ENCODE data around the gene CFAP77. TPM values are rescaled to one million over a fixed set of nuclear protein-coding genes. Genes with fewer than 3 reads are reported as not detected.

Gene CFAP77
- total and polyA plus RNA-seq, 2 donors from 2014 or later = 0.50 TPM; not detected in 1

- Histone ChIP-seq H3K27ac (ENCODE audit: low read depth in 2 of 2, low read length in 2 of 2) (no peak overlapping the region), H3K36me3 (ENCODE audit: control insufficient read depth in 2 of 3, insufficient read depth in 3 of 3, low read length in 3 of 3) (no peaks in the 10 kb centered on the region), H3K4me3 (ENCODE audit: low read length in 3 of 3) (no peak overlapping the region), H3K4me1 (ENCODE audit: control insufficient read depth in 2 of 3, insufficient read depth in 2 of 3, low read depth in 1 of 3, low read length in 3 of 3) (no peaks in the 10 kb centered on the region), H3K9me3 (ENCODE audit: control insufficient read depth in 2 of 3, insufficient read depth in 1 of 3, low read length in 3 of 3) (no peaks in the 10 kb centered on the region), H3K9ac (ENCODE audit: low read length in 3 of 3) (no peak overlapping the region), H3K27me3 (ENCODE audit: control insufficient read depth, insufficient read depth, low read length) (no peaks in the 10 kb centered on the region)
- FAIRE-seq (no peak), DNase-seq (no peak)
- TF ChIP-seq CTCF (IDR thresholded peaks at IDR 0.05; ENCODE audit: borderline replicate concordance, extremely low read depth, insufficient read depth) = no peak
- intact Hi-C loops (cut with DNase I) = no loop called here
Measured at GRCh38 chr9:132441404-132441803, 31.4 kb downstream of the CFAP77 start.

DNA sequence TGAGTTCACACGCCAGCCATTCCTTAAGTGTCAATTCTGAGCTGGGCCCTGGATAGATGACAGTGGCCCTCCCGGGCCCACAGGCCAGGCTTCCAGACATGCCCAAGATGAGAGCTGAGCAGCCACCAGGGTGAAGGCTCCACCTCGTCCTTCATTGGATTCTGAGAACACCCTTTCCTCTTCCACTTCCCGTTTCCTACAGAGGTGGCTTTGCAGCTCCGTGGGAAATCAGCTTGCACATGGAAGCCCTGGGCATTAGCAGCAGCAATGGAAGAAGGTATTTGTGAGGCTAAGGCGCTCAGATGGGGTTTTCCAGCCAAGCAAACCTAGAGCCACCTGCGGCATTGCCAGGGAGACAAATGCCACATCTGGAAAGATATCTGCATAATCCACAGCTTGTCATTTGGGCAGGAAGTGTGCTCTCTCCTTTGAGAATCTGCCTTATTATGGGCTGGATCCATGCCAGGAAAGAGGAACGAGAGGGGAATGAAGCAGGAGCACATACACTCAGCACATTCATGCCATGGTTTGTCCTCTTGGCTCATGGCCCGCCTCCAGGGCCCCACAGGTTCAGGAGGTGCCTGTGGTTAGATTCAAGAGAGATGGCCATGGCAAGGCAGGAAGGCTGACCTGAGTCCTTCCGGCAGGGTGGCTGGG, 34.1 kb downstream of the CFAP77 start:
- Histone ChIP-seq H3K27ac (ENCODE audit: low read depth in 2 of 2, low read length in 2 of 2) (no peak overlapping the region), H3K9ac (ENCODE audit: low read length in 3 of 3) (no peak overlapping the region), H3K4me3 (ENCODE audit: low read length in 3 of 3) (no peak overlapping the region), H3K27me3 (ENCODE audit: control insufficient read depth, insufficient read depth, low read length) (no peaks in the 10 kb centered on the region), H3K36me3 (ENCODE audit: control insufficient read depth in 2 of 3, insufficient read depth in 3 of 3, low read length in 3 of 3) (no peaks in the 10 kb centered on the region), H3K9me3 (ENCODE audit: control insufficient read depth in 2 of 3, insufficient read depth in 1 of 3, low read length in 3 of 3) (no peaks in the 10 kb centered on the region), H3K4me1 (ENCODE audit: control insufficient read depth in 2 of 3, insufficient read depth in 2 of 3, low read depth in 1 of 3, low read length in 3 of 3) (no peaks in the 10 kb centered on the region)
- no peak for TF ChIP-seq CTCF (IDR thresholded peaks at IDR 0.05; ENCODE audit: borderline replicate concordance, extremely low read depth, insufficient read depth)
- no peak for FAIRE-seq
- no peak for DNase-seq
- intact Hi-C loops (cut with DNase I) = no loop called here

GRCh38 chr9:132446887-132447286, 36.9 kb downstream of the CFAP77 start:
- Histone ChIP-seq H3K36me3 (ENCODE audit: control insufficient read depth in 2 of 3, insufficient read depth in 3 of 3, low read length in 3 of 3) (no peaks in the 10 kb centered on the region), H3K9ac (ENCODE audit: low read length in 3 of 3) (no peak overlapping the region), H3K4me3 (ENCODE audit: low read length in 3 of 3) (no peak overlapping the region), H3K27ac (ENCODE audit: low read depth in 2 of 2, low read length in 2 of 2) (no peak overlapping the region), H3K4me1 (ENCODE audit: control insufficient read depth in 2 of 3, insufficient read depth in 2 of 3, low read depth in 1 of 3, low read length in 3 of 3) (no peaks in the 10 kb centered on the region), H3K9me3 (ENCODE audit: control insufficient read depth in 2 of 3, insufficient read depth in 1 of 3, low read length in 3 of 3) (no peaks in the 10 kb centered on the region), H3K27me3 (ENCODE audit: control insufficient read depth, insufficient read depth, low read length) (no peaks in the 10 kb centered on the region)
- intact Hi-C loops (cut with DNase I) = no loop called here
- no peak for TF ChIP-seq CTCF (IDR thresholded peaks at IDR 0.05; ENCODE audit: borderline replicate concordance, extremely low read depth, insufficient read depth)
- FAIRE-seq (no peak), DNase-seq (no peak)

DNA sequence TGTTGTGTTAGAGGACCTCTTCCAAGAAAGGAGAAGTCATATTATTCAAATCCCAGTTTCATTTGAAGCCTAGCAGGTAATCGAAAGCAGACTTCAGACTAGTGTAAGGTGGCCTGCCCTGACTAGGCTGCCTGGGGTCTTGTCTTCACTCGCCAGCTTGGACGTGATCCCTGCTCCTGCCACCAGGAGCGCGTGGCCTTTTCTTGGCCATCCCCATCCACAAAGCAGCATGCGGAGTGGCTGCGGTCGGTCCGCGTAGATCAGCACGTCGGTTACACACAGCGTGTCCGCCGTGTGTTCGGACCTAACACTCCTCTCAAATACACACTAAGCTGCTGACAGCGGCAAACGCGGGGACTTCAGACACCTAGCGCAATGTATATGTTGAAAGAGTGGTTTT, 37.3 kb downstream of the CFAP77 start:
- FAIRE-seq = no peak
- no peaks in the 10 kb centered on the region for H3K27me3 ChIP-seq (ENCODE audit: control insufficient read depth, insufficient read depth, low read length)

More for the DNA sequence above, 37.3 kb downstream of the CFAP77 start:
- Histone ChIP-seq H3K27ac (ENCODE audit: low read depth in 2 of 2, low read length in 2 of 2) (no peak overlapping the region), H3K4me3 (ENCODE audit: low read length in 3 of 3) (no peak overlapping the region), H3K9me3 (ENCODE audit: control insufficient read depth in 2 of 3, insufficient read depth in 1 of 3, low read length in 3 of 3) (no peaks in the 10 kb centered on the region), H3K4me1 (ENCODE audit: control insufficient read depth in 2 of 3, insufficient read depth in 2 of 3, low read depth in 1 of 3, low read length in 3 of 3) (no peaks in the 10 kb centered on the region), H3K9ac (ENCODE audit: low read length in 3 of 3) (no peak overlapping the region), H3K36me3 (ENCODE audit: control insufficient read depth in 2 of 3, insufficient read depth in 3 of 3, low read length in 3 of 3) (no peaks in the 10 kb centered on the region)
- TF ChIP-seq CTCF (IDR thresholded peaks at IDR 0.05; ENCODE audit: borderline replicate concordance, extremely low read depth, insufficient read depth) = no peak
- intact Hi-C loops (cut with DNase I) = no loop called here
- DNase-seq = no peak
